WTC11 (cell line): ENCODE results near the gene CYP11A1. TPM values are rescaled to one million over a fixed set of nuclear protein-coding genes. Genes with fewer than 3 reads are reported as not detected.
A peak's percentile ranks its signal among the peaks of the same experiment; 100 is the strongest.

ENCODE experiments used
- ATAC-seq: fragments of 200-7000 bp; cut with Tn5 transposase; 2 replicates; pipeline ENCODE4 v1.10.0; 2021; ENCODE audit warnings: mild to moderate bottlenecking, moderate library complexity
- CTCF ChIA-PET: fragments of 300-600 bp; sonication (Branson Sonifier 250); formaldehyde crosslinking; loops from one replicate; lab custom pipeline; 2021; ENCODE audit warnings: antibody characterized with exemption; lab: Charles Lee
- POLR2A ChIA-PET: fragments of 350-600 bp; sonication (Branson Sonifier 250); formaldehyde crosslinking; loops from one replicate; lab custom pipeline; 2021; ENCODE audit warnings: antibody characterized with exemption; lab: Charles Lee
- DNase-seq: peaks from one replicate; pipeline ENCODE4 v3.0.0; 2021; ENCODE audit warnings: low spot score
- H3K27ac Mint-ChIP-seq: 2 replicates; pipeline ENCODE4 v1.8.0; 2021; ENCODE audit warnings: mixed read lengths
- H3K27me3 Mint-ChIP-seq: 2 replicates; pipeline ENCODE4 v1.8.0; 2021; ENCODE audit warnings: low read depth, mild to moderate bottlenecking, moderate library complexity, mixed read lengths
- H3K36me3 Mint-ChIP-seq: 2 replicates; pipeline ENCODE4 v1.8.0; 2021; ENCODE audit warnings: mixed read lengths
- H3K4me1 Mint-ChIP-seq: 2 replicates; pipeline ENCODE4 v1.8.0; 2022; ENCODE audit warnings: mixed read lengths
- H3K4me3 Mint-ChIP-seq: 2 replicates; pipeline ENCODE4 v1.8.0; 2021; ENCODE audit warnings: mild to moderate bottlenecking, moderate library complexity, mixed read lengths
- H3K9me3 Mint-ChIP-seq: 2 replicates; pipeline ENCODE4 v1.8.0; 2021; ENCODE audit warnings: mixed read lengths
- AFF4 ChIP-seq: sonication (generic); formaldehyde crosslinking; IDR thresholded peaks from 2 replicates; pipeline ENCODE4 v1.8.1; 2023; ENCODE audit warnings: mild to moderate bottlenecking, missing genetic modification reagents, borderline replicate concordance
- AR ChIP-seq: fragments of 250-450 bp; sonication (Bioruptor Pico); IDR thresholded peaks from 2 replicates; pipeline ENCODE4 v1.9.0; 2021; ENCODE audit warnings: mild to moderate bottlenecking
- ATF1 ChIP-seq: sonication (generic); formaldehyde crosslinking; IDR thresholded peaks from 2 replicates; pipeline ENCODE4 v1.8.1; 2023; ENCODE audit warnings: mild to moderate bottlenecking, moderate library complexity, missing genetic modification reagents
- E2F5 ChIP-seq: sonication (generic); formaldehyde crosslinking; IDR thresholded peaks from 2 replicates; pipeline ENCODE4 v1.8.1; 2022; ENCODE audit warnings: mild to moderate bottlenecking, moderate library complexity, missing genetic modification reagents
- MXD4 ChIP-seq: fragments of 250-450 bp; sonication (Bioruptor Pico); IDR thresholded peaks from 2 replicates; pipeline ENCODE4 v1.8.0; 2021; ENCODE audit warnings: mild to moderate bottlenecking, moderate library complexity, borderline replicate concordance
- NFATC4 ChIP-seq: fragments of 250-450 bp; sonication (Bioruptor Pico); IDR thresholded peaks from 2 replicates; pipeline ENCODE4 v1.9.0; 2021; ENCODE audit warnings: mild to moderate bottlenecking
- NFE2L1 ChIP-seq: sonication (generic); formaldehyde crosslinking; IDR thresholded peaks from 2 replicates; pipeline ENCODE4 v1.8.1; 2023; ENCODE audit warnings: missing genetic modification reagents
- PRRX2 ChIP-seq: fragments of 250-450 bp; sonication (Bioruptor Pico); IDR thresholded peaks from 2 replicates; pipeline ENCODE4 v1.8.0; 2021; ENCODE audit warnings: mild to moderate bottlenecking
- RORB ChIP-seq: fragments of 250-450 bp; sonication (Bioruptor Pico); IDR thresholded peaks from 2 replicates; pipeline ENCODE4 v1.9.0; 2021; ENCODE audit warnings: mild to moderate bottlenecking
- SMAD3 ChIP-seq: sonication (generic); formaldehyde crosslinking; IDR thresholded peaks from 2 replicates; pipeline ENCODE4 v1.8.0; 2022; ENCODE audit warnings: missing genetic modification reagents, mild to moderate bottlenecking, borderline replicate concordance
- SOX15 ChIP-seq: fragments of 250-450 bp; sonication (Bioruptor Pico); IDR thresholded peaks from 2 replicates; pipeline ENCODE4 v1.9.0; 2021; ENCODE audit warnings: mild to moderate bottlenecking
- ZMAT4 ChIP-seq: fragments of 250-450 bp; sonication (Bioruptor Pico); IDR thresholded peaks from 2 replicates; pipeline ENCODE4 v1.9.0; 2021; ENCODE audit warnings: mild to moderate bottlenecking
- ZNF121 ChIP-seq: sonication (generic); formaldehyde crosslinking; IDR thresholded peaks from 2 replicates; pipeline ENCODE4 v1.8.0; 2023; ENCODE audit warnings: missing genetic modification reagents
- ZNF219 ChIP-seq: sonication (generic); formaldehyde crosslinking; IDR thresholded peaks from 2 replicates; pipeline ENCODE4 v1.8.0; 2023; ENCODE audit warnings: missing genetic modification reagents, mild to moderate bottlenecking, borderline replicate concordance
- ZNF671 ChIP-seq: fragments of 250-450 bp; sonication (Bioruptor Pico); IDR thresholded peaks from 2 replicates; pipeline ENCODE4 v1.8.0; 2021; ENCODE audit warnings: mild to moderate bottlenecking
- ZSCAN18 ChIP-seq: fragments of 250-450 bp; sonication (Bioruptor Pico); IDR thresholded peaks from 2 replicates; pipeline ENCODE4 v2.1.2; 2022; ENCODE audit warnings: mild to moderate bottlenecking, moderate library complexity
- total RNA-seq: library from RNA; stranded (reverse); gene quantifications from 3 replicates; pipeline ENCODE4 v1.2.3, GENCODE V29; 2021

The CYP11A1 gene
- total RNA-seq, 1 experiment from 2014 or later = 3.4 TPM

GRCh38 chr15:74378848-74379247, 11.4 kb upstream of the CYP11A1 start (continued):
- TF ChIP-seq AFF4 (CRISPR knock-in tag) (no peak), MXD4 (CRISPR knock-in tag) (no peak), SOX15 (no peak), ATF1 (CRISPR knock-in tag) (no peak), ZSCAN18 (CRISPR knock-in tag) (no peak)

GRCh38 chr15:74377831-74378766, 10.7 kb upstream of the CYP11A1 start:
- no peak for ATAC-seq
- no peak for TF ChIP-seq ZNF219 (CRISPR knock-in tag)
- TF ChIP-seq ZMAT4 (CRISPR knock-in tag) = no peak
- TF ChIP-seq ZNF671 (CRISPR knock-in tag) = no peak
- TF ChIP-seq RORB (CRISPR knock-in tag) = no peak
- no peak for TF ChIP-seq MXD4 (CRISPR knock-in tag)
- TF ChIP-seq SMAD3 (CRISPR knock-in tag) = no peak
- TF ChIP-seq E2F5 (CRISPR knock-in tag) = no peak
- TF ChIP-seq ZNF121 (CRISPR knock-in tag) = no peak
- no peak for TF ChIP-seq NFE2L1 (CRISPR knock-in tag)
- no peak for TF ChIP-seq NFATC4 (CRISPR knock-in tag)
- Mint-ChIP-seq H3K27ac (no peak overlapping the region), H3K9me3 (no peaks in the 10 kb centered on the region), H3K27me3 (no peaks in the 10 kb centered on the region; the same call in 1 of the 2 replicates), H3K4me3 (no peak overlapping the region), H3K4me1 (peaks cover 15% of the 10 kb centered on the region), H3K36me3 (no peaks in the 10 kb centered on the region)
- peak; percentile 7 for DNase-seq
- ChIA-PET POLR2A (no interaction called here), CTCF (interaction anchor here (0.7 to 1.8 kb wide), 9 partner anchors 25 to 254 kb away, joined by 3 to 10 read pairs (median 4); no protein-coding TSS in a partner anchor)

GRCh38 chr15:74376825-74377581, 9.6 kb upstream of the CYP11A1 start:
- H3K36me3 Mint-ChIP-seq = no peaks in the 10 kb centered on the region
- ChIA-PET POLR2A (no interaction called here), CTCF (interaction anchor here (1.0 to 1.6 kb wide), 5 partner anchors 58 to 106 kb away, joined by 3 to 9 read pairs (median 6); no protein-coding TSS in a partner anchor)
- ATAC-seq (no peak), DNase-seq (peak; percentile 8)
- H3K4me1 Mint-ChIP-seq = peaks cover 17% of the 10 kb centered on the region
- no peak overlapping the region for H3K27ac Mint-ChIP-seq
- no peak overlapping the region for H3K4me3 Mint-ChIP-seq
- H3K9me3 Mint-ChIP-seq = no peaks in the 10 kb centered on the region
- no peaks in the 10 kb centered on the region; the same call in 1 of the 2 replicates for H3K27me3 Mint-ChIP-seq
- TF ChIP-seq PRRX2 (no peak), AR (CRISPR knock-in tag) (no peak), ZMAT4 (CRISPR knock-in tag) (no peak)
